ENCODE measurements around the gene BMPR1B. TPM values are rescaled to one million over a fixed set of nuclear protein-coding genes. Genes with fewer than 3 reads are reported as not detected.
A peak's percentile ranks its signal among the peaks of the same experiment; 100 is the strongest.

Gene BMPR1B
- total RNA-seq, 2 donors from 2014 or later: 28.6 to 59.8 TPM

DNA sequence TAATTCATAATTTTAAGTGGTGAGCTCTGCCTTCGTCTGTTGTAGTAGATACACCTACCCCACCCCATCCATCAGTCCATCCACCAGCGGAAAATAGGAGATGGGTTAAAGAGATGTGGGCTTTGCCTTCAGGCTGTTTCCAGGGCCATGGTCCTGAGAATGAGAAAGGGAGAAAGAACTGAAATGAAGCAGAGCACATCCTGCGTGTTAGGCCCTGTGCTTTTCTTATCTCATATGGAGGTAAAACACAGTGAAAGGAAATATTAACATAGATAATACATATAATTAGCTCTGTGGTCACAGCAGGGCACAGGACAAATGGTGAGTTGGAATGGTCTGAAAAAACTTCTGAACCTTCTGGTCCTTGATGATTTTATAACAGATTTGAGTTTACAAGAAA is 393.5 kb downstream of the BMPR1B start:
- WGBS: 93% methylated on average over 3 of the region's 3 CpGs
- TF ChIP-seq POLR2A (IDR thresholded peaks at IDR 0.05): no peak
- TF ChIP-seq, protein P1, sequence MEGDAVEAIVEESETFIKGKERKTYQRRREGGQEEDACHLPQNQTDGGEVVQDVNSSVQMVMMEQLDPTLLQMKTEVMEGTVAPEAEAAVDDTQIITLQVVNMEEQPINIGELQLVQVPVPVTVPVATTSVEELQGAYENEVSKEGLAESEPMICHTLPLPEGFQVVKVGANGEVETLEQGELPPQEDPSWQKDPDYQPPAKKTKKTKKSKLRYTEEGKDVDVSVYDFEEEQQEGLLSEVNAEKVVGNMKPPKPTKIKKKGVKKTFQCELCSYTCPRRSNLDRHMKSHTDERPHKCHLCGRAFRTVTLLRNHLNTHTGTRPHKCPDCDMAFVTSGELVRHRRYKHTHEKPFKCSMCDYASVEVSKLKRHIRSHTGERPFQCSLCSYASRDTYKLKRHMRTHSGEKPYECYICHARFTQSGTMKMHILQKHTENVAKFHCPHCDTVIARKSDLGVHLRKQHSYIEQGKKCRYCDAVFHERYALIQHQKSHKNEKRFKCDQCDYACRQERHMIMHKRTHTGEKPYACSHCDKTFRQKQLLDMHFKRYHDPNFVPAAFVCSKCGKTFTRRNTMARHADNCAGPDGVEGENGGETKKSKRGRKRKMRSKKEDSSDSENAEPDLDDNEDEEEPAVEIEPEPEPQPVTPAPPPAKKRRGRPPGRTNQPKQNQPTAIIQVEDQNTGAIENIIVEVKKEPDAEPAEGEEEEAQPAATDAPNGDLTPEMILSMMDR (IDR thresholded peaks at IDR 0.05): no peak
- no peak for TF ChIP-seq POLR2AphosphoS5 (IDR thresholded peaks at IDR 0.05)
- Histone ChIP-seq H3K4me3 (no peak overlapping the region), H3K9me3 (no peaks in the 10 kb centered on the region), H3K27me3 (replicated peaks; ENCODE audit: insufficient read depth) (no peaks in the 10 kb centered on the region), H3K27ac (no peak overlapping the region), H3K4me1 (replicated peaks) (no peaks in the 10 kb centered on the region), H3K36me3 (no peaks in the 10 kb centered on the region)
- intact Hi-C loops (cut with DNase I): loop anchor here (10.0 kb wide), 1 partner anchor 2004 kb away; no protein-coding TSS in a partner anchor
- DNase-seq (ENCODE audit: low spot score): no peak

DNA sequence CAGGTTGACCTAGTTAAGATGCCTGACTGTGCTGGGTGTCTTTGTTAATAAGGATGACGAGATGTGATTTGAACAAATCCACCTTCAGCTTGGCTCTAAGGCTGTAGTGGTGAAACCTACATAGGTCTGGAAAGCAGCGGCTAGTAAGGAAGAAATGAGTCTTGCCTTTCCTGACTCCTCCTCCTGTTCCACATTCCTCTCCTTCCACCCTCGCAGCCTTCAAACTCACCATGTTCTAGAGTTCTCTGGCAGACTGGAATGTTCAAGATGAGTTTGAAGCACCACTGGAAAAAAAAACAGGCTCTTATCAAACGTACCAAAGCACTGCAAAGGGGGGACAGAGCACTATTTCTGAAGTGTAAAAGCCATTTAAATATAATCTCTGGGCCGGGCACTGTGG is 395.4 kb downstream of the BMPR1B start:
- WGBS: 89% methylated on average over 5 of the region's 5 CpGs
- Histone ChIP-seq H3K36me3 (no peaks in the 10 kb centered on the region), H3K27ac (no peak overlapping the region), H3K27me3 (replicated peaks; ENCODE audit: insufficient read depth) (no peaks in the 10 kb centered on the region), H3K4me1 (replicated peaks) (no peaks in the 10 kb centered on the region), H3K9me3 (no peaks in the 10 kb centered on the region), H3K4me3 (no peak overlapping the region)
- intact Hi-C loops (cut with DNase I): loop anchor here (10.0 kb wide), 1 partner anchor 2002 kb away; no protein-coding TSS in a partner anchor
- no peak for DNase-seq (ENCODE audit: low spot score)
- TF ChIP-seq POLR2AphosphoS5 (IDR thresholded peaks at IDR 0.05): no peak
- TF ChIP-seq, protein P1 (IDR thresholded peaks at IDR 0.05): no peak
- no peak for TF ChIP-seq POLR2A (IDR thresholded peaks at IDR 0.05)

DNA sequence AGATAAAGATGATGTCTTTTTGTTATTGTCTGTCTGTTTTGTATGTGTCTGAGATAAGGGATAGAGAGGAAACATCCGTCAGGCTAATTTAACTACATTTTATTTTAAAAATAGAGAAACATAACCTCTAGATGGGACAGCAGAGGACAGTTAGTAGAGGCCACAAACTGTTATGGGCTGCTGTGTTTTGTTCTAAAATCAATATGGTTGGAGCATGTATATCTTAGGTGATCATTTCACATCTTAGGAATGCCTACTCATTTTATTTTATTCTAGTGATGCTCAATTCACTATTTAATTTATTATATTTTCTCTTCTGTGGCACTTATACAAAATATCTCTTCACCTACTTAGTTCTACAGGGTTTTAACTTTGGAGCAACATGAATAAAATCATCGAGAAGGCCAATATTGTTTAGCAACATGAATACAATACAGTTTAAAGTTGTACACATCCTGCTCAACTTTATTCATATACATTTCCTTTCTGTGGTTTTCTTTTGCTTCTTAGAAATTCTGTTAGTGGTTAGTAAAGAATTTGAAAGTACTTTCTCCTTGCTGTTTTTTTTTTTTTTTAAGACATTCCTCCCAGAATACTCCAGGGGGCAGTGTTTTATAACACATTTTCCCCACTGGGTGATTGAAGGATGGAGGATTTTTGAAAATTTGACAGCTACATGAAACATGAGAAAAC is 398.1 kb downstream of the BMPR1B start:
- Histone ChIP-seq H3K4me1 (replicated peaks) (no peaks in the 10 kb centered on the region), H3K36me3 (no peaks in the 10 kb centered on the region), H3K9me3 (no peaks in the 10 kb centered on the region), H3K27ac (no peak overlapping the region), H3K27me3 (replicated peaks; ENCODE audit: insufficient read depth) (no peaks in the 10 kb centered on the region), H3K4me3 (no peak overlapping the region)
- WGBS: 84% methylated on average over 2 of the region's 2 CpGs
- intact Hi-C loops (cut with DNase I): loop anchor here (10.0 kb wide), 1 partner anchor 1999 kb away; no protein-coding TSS in a partner anchor
- DNase-seq (ENCODE audit: low spot score): no peak
- TF ChIP-seq POLR2A (IDR thresholded peaks at IDR 0.05) (no peak), POLR2AphosphoS5 (IDR thresholded peaks at IDR 0.05) (no peak)
- TF ChIP-seq, protein P1 (IDR thresholded peaks at IDR 0.05): peak; percentile 13 to 44 (median 35)

DNA sequence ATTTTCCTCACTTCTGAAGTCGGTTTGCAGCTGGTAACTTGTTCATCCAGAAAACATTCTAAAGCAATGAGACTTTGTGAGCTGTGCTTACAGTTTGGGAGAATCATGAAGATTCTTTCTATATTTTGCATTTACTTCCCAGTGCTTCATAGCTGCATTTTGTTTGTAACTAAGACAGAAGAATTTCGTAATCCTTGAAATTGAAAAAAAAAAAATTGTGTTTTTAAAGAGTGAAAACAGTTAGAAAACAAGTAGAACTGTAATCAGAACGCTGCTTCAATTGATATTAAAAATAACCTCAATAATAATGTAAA is 398.7 kb downstream of the BMPR1B start:
- intact Hi-C loops (cut with DNase I): loop anchor here (10.0 kb wide), 1 partner anchor 1998 kb away; no protein-coding TSS in a partner anchor
- WGBS: 55% methylated on average over 3 of the region's 3 CpGs
- no peaks in the 10 kb centered on the region for H3K9me3 ChIP-seq
- no peak overlapping the region for H3K27ac ChIP-seq
- no peaks in the 10 kb centered on the region for H3K4me1 ChIP-seq (replicated peaks)
- no peak for TF ChIP-seq POLR2AphosphoS5 (IDR thresholded peaks at IDR 0.05)
- TF ChIP-seq, protein P1 (IDR thresholded peaks at IDR 0.05): peak in 2 of 4 experiments; percentile 2 to 4
- no peaks in the 10 kb centered on the region for H3K27me3 ChIP-seq (replicated peaks; ENCODE audit: insufficient read depth)
- no peaks in the 10 kb centered on the region for H3K36me3 ChIP-seq
- DNase-seq (ENCODE audit: low spot score): no peak
- H3K4me3 ChIP-seq: no peak overlapping the region

DNA sequence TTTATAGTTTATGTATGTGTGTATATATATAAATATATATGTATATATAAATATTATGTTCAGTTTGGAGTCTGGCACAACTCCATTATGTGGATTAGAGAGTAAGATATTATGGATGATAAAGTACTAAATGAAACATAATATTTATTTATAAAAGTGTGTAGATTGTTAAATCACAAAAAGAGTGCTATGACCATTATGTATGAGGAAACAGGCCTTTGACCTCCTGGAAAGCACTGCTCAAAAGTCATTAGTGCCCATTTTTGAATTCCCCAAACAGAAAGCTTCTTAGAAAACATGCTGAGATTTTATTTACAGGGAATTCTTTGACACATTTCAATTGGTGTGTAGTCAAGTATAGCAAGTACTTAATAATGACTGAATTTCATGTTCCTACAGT is 399.8 kb downstream of the BMPR1B start:
- H3K27me3 ChIP-seq (replicated peaks; ENCODE audit: insufficient read depth): no peaks in the 10 kb centered on the region
- no peaks in the 10 kb centered on the region for H3K36me3 ChIP-seq
- TF ChIP-seq POLR2AphosphoS5 (IDR thresholded peaks at IDR 0.05): no peak
- TF ChIP-seq, protein P1 (IDR thresholded peaks at IDR 0.05): no peak
- no peak for TF ChIP-seq POLR2A (IDR thresholded peaks at IDR 0.05)

More for the DNA sequence above, 399.8 kb downstream of the BMPR1B start:
- intact Hi-C loops (cut with DNase I): loop anchor here (10.0 kb wide), 1 partner anchor 1997 kb away; no protein-coding TSS in a partner anchor
- DNase-seq (ENCODE audit: low spot score): no peak
- H3K4me1 ChIP-seq (replicated peaks): no peaks in the 10 kb centered on the region
- H3K9me3 ChIP-seq: no peaks in the 10 kb centered on the region
- H3K4me3 ChIP-seq: no peak overlapping the region
- H3K27ac ChIP-seq: no peak overlapping the region

Data from prostate gland (tissue), 2 donors.